SH-SY5Y (cell line): Measurements from ENCODE around the gene GRIK1.

Experiments
- GATA2 ChIP-seq: IDR thresholded peaks from 2 replicates; pipeline ENCODE4 v1.6.1; 2011; ENCODE audit warnings: mild to moderate bottlenecking, low read depth, low read length
- GATA3 ChIP-seq: IDR thresholded peaks from 2 replicates; pipeline ENCODE4 v1.6.1; 2011; ENCODE audit warnings: low read depth, mild to moderate bottlenecking, low read length, moderate library complexity

GRCh38 chr21:29671728-29672127 is 268.1 kb downstream of the GRIK1 start:
- TF ChIP-seq GATA3 (no peak), GATA2 (no peak)
